IgD-negative memory B cell (primary cell): ENCODE data around the gene ANKRD11. TPM values are rescaled to one million over a fixed set of nuclear protein-coding genes. Genes with fewer than 3 reads are reported as not detected.
"Not testable (repeated sequence)": the region's sequence is repeated elsewhere in the genome, so short reads cannot be mapped to it uniquely, and the experiment has no call there.

Experiments used
- H3K27ac Mint-ChIP-seq, 3 donors: one replicate each; pipeline ENCODE4 v1.8.0; 2020 to 2022; ENCODE audit warnings: mild to moderate bottlenecking in 3 of 3, mixed read lengths in 3 of 3, moderate library complexity in 1 of 3
- H3K27me3 Mint-ChIP-seq: one replicate; pipeline ENCODE4 v1.8.0; 2021; ENCODE audit warnings: mixed read lengths
- H3K36me3 Mint-ChIP-seq: one replicate; pipeline ENCODE4 v1.8.0; 2020; ENCODE audit warnings: mild to moderate bottlenecking, mixed read lengths
- H3K4me1 Mint-ChIP-seq, 3 donors: one replicate each; pipeline ENCODE4 v1.8.0; 2020 to 2022; ENCODE audit warnings: mixed read lengths in 3 of 3, mild to moderate bottlenecking in 1 of 3
- H3K4me3 Mint-ChIP-seq, 4 donors: one replicate each; pipeline ENCODE4 v1.8.0; 2020 to 2022; ENCODE audit warnings: mild to moderate bottlenecking in 4 of 4, mixed read lengths in 4 of 4, moderate library complexity in 3 of 4
- H3K9me3 Mint-ChIP-seq, 3 donors: one replicate each; pipeline ENCODE4 v1.8.0; 2020 to 2021; ENCODE audit warnings: mixed read lengths in 3 of 3, mild to moderate bottlenecking in 1 of 3
- polyA plus RNA-seq: library from polyadenylated mRNA; unstranded; fragments of 300-500 nt; fragmentation: Illumina TruSeq; gene quantifications from one replicate; pipeline ENCODE4 v1.2.3, GENCODE V29; 2021

The ANKRD11 gene
- polyA plus RNA-seq, 1 donor from 2014 or later = 11.6 TPM

DNA sequence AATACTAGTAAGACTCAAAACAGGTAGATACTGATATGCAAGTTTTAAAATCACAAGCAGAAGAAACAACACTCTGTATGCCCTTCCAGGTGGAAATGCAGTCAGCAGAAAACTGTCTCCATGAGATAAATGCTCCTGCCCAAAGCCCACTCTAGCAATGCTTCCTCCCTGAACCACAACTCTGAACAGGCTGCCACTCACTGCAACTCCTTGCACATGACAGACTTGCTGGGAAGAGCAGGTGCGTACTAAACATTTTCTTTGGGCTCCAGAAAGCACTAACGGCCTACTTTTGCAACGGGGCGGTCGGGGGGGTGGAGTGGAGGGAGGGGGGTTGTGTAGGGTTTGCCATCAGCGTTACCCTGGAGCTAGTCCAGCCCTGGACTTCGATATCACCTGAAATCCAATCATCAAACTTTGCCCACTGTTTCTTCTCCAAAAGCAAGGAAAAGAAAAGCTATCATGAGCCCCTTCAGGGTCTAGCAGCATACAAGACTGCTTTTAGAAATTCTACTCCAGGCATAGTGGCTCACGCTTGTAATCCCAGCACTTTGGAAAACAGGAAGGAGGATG, 46.1 kb downstream of the ANKRD11 start:
- H3K9me3 Mint-ChIP-seq = no peaks in the 10 kb centered on the region
- peak overlapping the region in 1 of 4 donors; percentile 51 for H3K4me3 Mint-ChIP-seq
- H3K36me3 Mint-ChIP-seq = peaks cover 2% of the 10 kb centered on the region
- H3K4me1 Mint-ChIP-seq = peaks cover 48 to 70% (median 59%) of the 10 kb centered on the region in 3 donors
- H3K27me3 Mint-ChIP-seq = peaks cover 4% of the 10 kb centered on the region
- no peak overlapping the region for H3K27ac Mint-ChIP-seq

DNA sequence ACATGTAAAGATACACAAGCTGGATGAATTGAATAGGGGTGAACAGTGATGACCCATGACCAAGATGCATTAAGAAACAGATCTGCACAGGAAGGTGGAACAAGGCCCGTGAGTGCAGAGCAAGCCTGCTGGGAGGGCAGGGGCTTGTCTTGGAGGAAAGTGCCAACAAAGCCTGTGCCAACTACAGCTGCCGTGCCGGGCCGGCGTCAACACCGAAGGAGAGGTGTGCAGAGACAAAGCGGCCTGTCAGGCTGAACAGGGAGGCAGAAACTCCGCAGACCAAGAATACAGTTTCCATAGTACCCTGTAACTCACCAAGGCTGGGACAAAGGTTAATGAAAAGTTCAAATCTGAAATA, 46.7 kb downstream of the ANKRD11 start:
- no peak overlapping the region for H3K27ac Mint-ChIP-seq
- H3K9me3 Mint-ChIP-seq = no peaks in the 10 kb centered on the region
- H3K36me3 Mint-ChIP-seq = peaks cover 2% of the 10 kb centered on the region
- peak overlapping the region in 1 of 4 donors; percentile 51 for H3K4me3 Mint-ChIP-seq
- peaks cover 48 to 69% (median 61%) of the 10 kb centered on the region in 3 donors for H3K4me1 Mint-ChIP-seq
- H3K27me3 Mint-ChIP-seq = peaks cover 3% of the 10 kb centered on the region

DNA sequence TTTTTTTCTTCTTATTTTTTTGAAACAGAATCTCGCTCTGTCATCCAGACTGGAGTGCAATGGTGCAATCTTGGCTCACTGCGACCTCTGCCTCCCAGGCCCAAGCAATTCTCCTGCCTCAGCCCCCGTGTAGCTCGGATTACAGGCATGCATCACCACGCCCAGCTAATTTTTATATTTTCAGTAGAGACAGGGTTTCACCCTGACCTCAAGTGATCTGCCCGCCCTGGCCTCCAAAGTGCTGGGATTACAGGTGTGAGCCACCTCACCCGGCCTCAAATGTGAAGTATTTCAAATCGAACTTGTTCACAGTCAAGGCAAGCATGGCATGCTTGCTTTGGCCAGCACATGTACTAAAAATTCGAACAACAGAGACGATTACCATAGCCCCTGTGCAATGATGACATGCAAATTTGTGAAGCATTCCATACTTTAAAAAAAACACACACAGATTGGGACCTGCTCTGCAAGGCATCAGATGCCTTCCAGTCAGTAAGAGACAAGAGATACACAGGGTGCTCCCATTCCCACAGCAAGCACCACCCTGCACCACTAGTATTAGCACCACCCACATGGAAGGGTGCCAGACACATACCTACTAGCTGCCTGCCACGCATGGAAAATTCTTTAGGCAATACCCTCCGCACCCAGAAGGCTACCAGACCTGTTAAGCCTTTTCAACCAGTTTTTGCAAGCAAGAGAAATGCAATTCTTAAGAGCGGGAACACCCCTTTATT, 47.2 kb downstream of the ANKRD11 start:
- H3K27ac Mint-ChIP-seq = peak overlapping the region in 1 of 3 donors; percentile 51
- H3K36me3 Mint-ChIP-seq = peaks cover 2% of the 10 kb centered on the region
- peaks cover 2% of the 10 kb centered on the region for H3K27me3 Mint-ChIP-seq
- H3K4me3 Mint-ChIP-seq = peak overlapping the region in 1 of 4 donors; percentile 55
- H3K4me1 Mint-ChIP-seq = peaks cover 48 to 67% (median 59%) of the 10 kb centered on the region in 3 donors
- H3K9me3 Mint-ChIP-seq = no peaks in the 10 kb centered on the region

DNA sequence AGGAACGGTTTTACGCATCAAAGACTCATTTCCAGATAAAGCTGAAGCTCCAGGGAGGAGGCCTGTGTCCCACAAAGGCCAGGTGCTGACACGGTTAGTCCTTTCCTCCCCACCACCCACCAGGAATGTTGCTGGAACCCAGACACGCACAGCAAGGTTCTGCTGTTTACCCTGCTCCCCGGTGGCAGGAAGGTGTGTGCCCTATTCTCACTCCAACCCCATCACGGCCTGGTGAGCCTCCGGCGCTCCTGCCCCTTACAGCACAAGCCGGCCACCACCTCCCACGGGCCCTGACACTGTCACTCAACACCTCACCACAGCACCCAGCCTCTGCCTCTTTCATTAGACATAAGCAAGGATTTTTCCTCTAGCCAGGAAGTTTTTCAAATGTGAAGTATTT, 47.8 kb downstream of the ANKRD11 start:
- Mint-ChIP-seq H3K27me3 (peaks cover 2% of the 10 kb centered on the region), H3K4me1 (peaks cover 52 to 72% (median 61%) of the 10 kb centered on the region in 3 donors), H3K9me3 (no peaks in the 10 kb centered on the region), H3K4me3 (peak overlapping the region in 1 of 4 donors; percentile 49), H3K36me3 (peaks cover 2% of the 10 kb centered on the region), H3K27ac (peak overlapping the region in 1 of 3 donors; percentile 3)

DNA sequence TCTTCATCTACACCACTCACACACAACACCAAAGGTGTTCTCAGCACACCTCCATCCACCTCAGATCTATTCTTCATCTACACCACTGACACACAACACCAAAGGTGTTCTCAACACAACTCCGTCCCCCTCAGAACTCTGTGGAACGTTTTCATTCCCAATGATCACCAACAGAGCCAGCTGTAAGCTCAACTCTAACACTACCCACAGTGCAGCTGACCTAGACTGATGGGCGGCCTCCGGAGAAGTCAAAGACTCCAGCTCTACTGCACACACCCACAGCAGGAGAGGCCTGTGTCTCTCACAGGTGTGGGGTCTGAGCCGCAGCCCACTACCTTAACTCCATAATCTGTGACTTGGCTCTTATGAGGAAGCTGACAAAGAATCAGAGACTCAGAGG, 50.7 kb downstream of the ANKRD11 start:
- Mint-ChIP-seq H3K9me3 (no peaks in the 10 kb centered on the region), H3K27ac (peak overlapping the region in 1 of 3 donors; percentile 5), H3K36me3 (peaks cover 4% of the 10 kb centered on the region), H3K4me3 (no peak overlapping the region), H3K27me3 (no peaks in the 10 kb centered on the region), H3K4me1 (peaks cover 40 to 75% (median 59%) of the 10 kb centered on the region in 3 donors)

DNA sequence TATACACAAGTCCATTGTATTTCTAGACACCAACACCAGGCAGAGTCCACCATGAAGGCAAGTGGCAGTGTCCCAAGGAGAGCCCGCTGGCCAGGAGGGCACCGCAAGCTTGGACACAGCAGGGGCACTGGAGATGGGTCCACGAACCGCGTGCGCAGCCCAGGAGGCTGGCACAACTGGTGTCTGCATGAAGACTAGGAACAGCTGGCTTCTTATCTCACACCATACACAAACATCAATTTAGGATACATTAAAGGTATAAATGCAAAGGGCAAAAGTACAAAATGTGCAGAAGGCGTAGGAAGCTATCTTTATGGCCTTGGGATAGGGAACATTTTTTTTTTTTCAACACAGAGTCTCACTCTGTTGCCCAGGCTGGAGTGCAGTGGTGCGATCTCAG, 52.4 kb downstream of the ANKRD11 start:
- Mint-ChIP-seq H3K36me3 (peaks cover 4% of the 10 kb centered on the region), H3K4me3 (peak overlapping the region in 2 of 4 donors; percentile 67), H3K4me1 (peaks cover 33 to 66% (median 53%) of the 10 kb centered on the region in 3 donors), H3K9me3 (no peaks in the 10 kb centered on the region), H3K27me3 (no peaks in the 10 kb centered on the region), H3K27ac (peak overlapping the region in 2 of 3 donors; percentile 73)

DNA sequence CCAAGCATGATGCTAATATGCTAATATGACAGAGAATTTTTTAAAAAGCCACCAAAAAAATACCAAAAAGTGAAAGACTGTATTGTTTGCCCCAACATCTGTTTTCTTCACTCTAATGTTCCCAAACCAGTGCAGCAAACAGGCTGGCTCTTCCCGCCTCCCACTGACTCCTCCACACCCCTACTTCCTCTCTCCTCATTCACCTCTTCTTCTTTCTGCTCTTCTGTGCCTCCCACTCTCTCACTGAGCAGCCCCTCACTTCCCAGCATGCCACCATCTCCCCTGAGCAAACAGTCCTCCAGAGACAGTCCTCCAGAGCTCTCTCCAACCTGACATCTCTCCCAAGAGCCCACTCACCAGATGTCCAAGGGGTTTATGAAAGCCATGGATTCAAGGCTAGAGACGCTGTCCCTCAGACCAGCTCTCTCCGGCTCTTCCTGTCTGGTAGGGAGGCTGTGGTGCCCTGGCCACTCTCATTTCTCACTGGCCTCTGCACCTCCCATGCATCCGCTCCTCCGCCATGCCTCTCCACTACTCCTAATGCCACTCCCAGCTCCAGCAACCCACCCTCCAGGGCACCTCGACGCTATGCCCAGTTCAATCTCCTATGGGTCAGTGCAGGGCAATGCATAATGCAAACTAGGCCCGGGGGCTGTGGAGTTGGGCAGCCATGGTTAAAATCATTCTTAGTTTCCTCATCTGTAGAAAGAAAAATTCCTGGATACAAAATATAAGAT, 52.9 kb downstream of the ANKRD11 start:
- Mint-ChIP-seq H3K27me3 (no peaks in the 10 kb centered on the region), H3K27ac (peak overlapping the region; percentile 60 to 73 (median 73)), H3K4me1 (peaks cover 29 to 63% (median 48%) of the 10 kb centered on the region in 3 donors), H3K36me3 (peaks cover 4% of the 10 kb centered on the region), H3K9me3 (no peaks in the 10 kb centered on the region), H3K4me3 (peak overlapping the region in 3 of 4 donors; percentile 38 to 67 (median 66))

DNA sequence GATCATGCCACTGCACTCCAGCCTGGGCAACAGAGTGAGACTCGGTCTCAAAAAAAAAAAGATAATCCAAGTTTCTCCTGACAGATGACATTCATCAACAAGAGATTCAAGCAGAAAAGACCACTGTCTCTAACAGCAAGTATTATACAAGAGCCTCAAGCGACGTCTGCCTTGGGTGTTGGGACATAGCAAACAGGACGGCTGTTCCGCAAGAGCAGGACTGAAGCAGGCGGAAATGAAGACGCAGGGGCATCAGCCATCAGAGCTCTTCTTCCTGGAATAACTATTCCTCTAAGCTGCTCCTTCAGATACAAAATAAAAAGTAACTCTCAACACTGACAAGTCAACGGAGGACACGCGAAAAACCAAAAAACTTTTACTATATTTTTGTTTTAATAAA, 54.0 kb downstream of the ANKRD11 start:
- H3K27ac Mint-ChIP-seq = peak overlapping the region in 1 of 3 donors; percentile 84
- H3K4me1 Mint-ChIP-seq = peaks cover 21 to 57% (median 43%) of the 10 kb centered on the region in 3 donors
- no peaks in the 10 kb centered on the region for H3K27me3 Mint-ChIP-seq
- peaks cover 1% of the 10 kb centered on the region for H3K36me3 Mint-ChIP-seq
- peak overlapping the region in 2 of 4 donors; percentile 77 to 85 for H3K4me3 Mint-ChIP-seq
- H3K9me3 Mint-ChIP-seq = no peaks in the 10 kb centered on the region

DNA sequence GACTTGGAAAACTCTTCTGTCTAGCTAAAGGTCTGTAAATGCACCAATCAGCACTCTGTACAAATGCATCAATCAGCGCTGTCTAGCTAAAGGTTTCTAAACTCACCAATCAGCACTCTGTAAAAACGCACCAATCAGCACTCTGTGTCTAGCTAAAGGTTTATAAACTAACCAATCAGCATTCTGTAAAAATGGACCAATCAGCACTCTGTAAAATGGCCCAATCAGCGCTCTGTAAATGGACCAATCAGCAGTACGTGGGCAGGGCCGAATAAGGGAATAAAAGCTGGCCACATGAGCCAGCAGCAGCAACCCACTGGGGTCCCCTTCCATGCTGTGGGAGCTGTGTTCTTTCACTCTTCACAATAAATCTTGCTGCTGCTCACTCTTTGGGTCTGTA, 55.3 kb downstream of the ANKRD11 start:
- Mint-ChIP-seq H3K4me3 (peak overlapping the region in 3 of 4 donors; percentile 48 to 77 (median 71)), H3K27ac (peak overlapping the region; percentile 84 to 94 (median 93)), H3K4me1 (peaks cover 21 to 47% (median 34%) of the 10 kb centered on the region in 3 donors)
- not testable (repeated sequence) for H3K36me3 Mint-ChIP-seq, H3K9me3 Mint-ChIP-seq, H3K27me3 Mint-ChIP-seq

DNA sequence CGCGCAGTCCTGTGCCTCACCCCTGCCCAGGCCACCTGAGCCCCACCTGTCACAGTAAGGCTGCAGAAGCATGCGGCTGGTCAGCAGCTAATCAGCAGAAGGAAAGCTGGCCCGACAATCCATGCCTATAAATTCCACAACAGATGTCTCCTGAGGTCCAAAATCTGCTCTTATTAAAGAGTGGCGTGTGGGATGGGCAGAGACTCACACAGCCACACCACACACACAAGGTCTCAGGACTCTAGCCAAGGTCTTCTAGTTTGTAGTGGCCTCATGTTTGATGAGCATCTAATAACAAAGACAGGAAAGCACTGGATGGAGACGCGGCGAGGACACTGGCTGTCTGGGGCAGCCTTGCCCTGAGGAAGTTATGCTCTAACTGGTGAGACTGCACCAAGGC, 55.9 kb downstream of the ANKRD11 start:
- peak overlapping the region in 3 of 4 donors; percentile 16 to 67 (median 23) for H3K4me3 Mint-ChIP-seq
- no peaks in the 10 kb centered on the region for H3K27me3 Mint-ChIP-seq
- H3K4me1 Mint-ChIP-seq = peaks cover 21 to 41% (median 30%) of the 10 kb centered on the region in 3 donors
- H3K27ac Mint-ChIP-seq = peak overlapping the region; percentile 76 to 84 (median 80)
- H3K9me3 Mint-ChIP-seq = no peaks in the 10 kb centered on the region
- H3K36me3 Mint-ChIP-seq = peaks cover 3% of the 10 kb centered on the region

DNA sequence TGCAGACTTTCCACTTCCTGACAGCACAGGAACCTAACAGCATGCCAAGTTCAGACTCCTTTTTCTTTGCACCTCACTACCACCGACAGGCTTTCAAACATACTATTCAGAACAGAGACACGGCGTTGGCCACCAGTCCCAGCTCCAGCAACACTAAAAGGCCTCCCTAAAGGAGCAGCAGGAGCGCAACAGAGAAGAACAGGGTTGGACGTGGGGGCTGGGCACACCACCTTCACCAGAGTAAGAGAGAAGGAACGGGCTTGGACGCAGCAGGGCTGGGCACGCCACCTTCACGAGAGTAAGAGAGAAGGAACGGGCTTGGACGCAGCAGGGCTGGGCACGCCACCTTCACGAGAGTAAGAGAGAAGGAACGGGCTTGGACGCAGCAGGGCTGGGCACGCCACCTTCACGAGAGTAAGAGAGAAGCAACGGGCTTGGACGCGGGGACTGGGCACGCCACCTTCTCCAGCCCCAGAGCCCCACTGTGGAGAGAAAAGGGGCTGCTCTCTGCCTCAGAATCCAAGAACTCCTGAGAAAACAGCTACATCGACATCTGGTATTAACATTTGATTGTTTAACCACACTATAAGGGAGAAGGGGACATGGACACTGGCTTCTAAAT, 56.9 kb downstream of the ANKRD11 start:
- H3K27me3 Mint-ChIP-seq, H3K9me3 Mint-ChIP-seq, H3K36me3 Mint-ChIP-seq: not testable (repeated sequence)
- Mint-ChIP-seq H3K27ac (peak overlapping the region in 2 of 3 donors; percentile 6 to 76), H3K4me1 (peaks cover 21 to 36% (median 25%) of the 10 kb centered on the region in 3 donors), H3K4me3 (peak overlapping the region in 1 of 4 donors; percentile 18)

DNA sequence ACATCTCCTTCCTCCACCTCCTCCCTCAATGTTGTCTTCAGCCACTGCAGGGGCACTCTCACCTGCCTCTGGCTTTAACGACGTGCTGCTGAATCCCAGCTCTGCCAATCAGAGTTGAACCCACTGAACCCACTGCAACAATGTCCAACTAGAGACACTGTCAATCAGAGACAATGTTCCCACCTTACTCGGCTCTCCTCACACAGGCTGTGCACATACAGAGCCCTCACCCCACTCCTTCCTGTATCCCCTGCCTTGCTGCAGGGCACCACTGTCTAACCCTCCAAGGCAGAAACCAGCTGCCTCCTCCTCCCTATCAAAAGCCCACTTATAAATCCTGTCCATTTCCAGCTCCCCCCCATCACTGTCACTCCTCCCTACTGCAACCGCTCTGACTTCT, 58.7 kb downstream of the ANKRD11 start:
- Mint-ChIP-seq H3K4me1 (peaks cover 20 to 27% (median 25%) of the 10 kb centered on the region in 3 donors), H3K4me3 (no peak overlapping the region), H3K27ac (no peak overlapping the region), H3K9me3 (no peaks in the 10 kb centered on the region), H3K27me3 (no peaks in the 10 kb centered on the region), H3K36me3 (peaks cover 3% of the 10 kb centered on the region)

DNA sequence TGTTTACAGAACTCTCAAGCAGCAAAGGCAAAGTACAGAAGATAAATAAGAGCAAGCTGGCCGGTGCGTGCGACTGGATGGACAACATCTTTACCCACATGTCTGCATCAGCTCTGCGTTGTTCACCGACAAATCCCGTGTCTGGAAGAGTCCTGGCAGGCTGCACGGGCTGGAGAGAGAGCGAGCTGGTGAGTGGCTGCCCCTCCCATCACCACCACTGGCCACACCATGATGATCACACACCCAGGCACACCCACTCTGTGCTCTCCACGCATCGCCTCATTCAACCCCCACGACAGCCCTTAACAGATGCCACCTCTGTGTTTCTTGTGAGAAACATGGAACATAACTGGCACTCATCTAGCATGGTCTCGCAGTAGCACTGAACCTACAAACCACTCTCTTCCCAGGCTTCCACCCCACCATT, 59.2 kb downstream of the ANKRD11 start:
- H3K9me3 Mint-ChIP-seq = no peaks in the 10 kb centered on the region
- peaks cover 24 to 29% (median 27%) of the 10 kb centered on the region in 3 donors for H3K4me1 Mint-ChIP-seq
- H3K36me3 Mint-ChIP-seq = peaks cover 4% of the 10 kb centered on the region
- H3K27me3 Mint-ChIP-seq = no peaks in the 10 kb centered on the region
- no peak overlapping the region for H3K27ac Mint-ChIP-seq
- H3K4me3 Mint-ChIP-seq = no peak overlapping the region

DNA sequence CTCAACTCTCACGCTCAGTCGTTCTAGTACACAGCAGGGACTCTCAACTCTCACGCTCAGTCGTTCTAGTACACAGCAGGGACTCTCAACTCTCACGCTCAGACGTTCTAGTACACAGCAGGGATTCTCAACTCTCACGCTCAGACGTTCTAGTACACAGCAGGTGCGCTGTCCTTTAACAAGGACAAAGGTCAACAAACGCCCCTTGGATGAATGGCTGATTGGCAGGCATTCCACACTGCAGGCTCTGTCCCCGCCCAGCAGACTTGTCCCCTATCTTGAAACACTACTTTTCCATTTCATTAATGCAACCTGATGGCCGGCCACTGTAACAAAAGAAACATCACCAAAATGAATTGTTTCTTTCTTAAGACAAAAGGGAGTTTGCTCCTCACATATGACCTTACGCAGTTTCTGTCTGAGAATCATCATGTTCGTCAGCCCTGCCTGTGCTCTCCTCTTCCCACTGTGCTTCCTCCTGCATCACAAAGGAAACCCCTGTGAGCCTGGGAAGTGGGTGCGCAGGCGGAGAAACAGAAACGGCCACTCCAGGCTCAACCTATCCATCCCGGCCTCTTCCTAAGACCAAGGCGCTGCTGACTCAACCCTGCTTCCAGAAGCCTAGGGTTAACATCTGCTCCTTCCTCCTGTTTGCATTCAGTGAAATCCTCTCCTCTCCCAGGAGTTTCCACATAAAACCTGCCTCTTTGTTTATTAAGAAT, 59.8 kb downstream of the ANKRD11 start:
- no peak overlapping the region for H3K4me3 Mint-ChIP-seq
- H3K36me3 Mint-ChIP-seq = peaks cover 3% of the 10 kb centered on the region
- H3K27me3 Mint-ChIP-seq = no peaks in the 10 kb centered on the region
- peak overlapping the region in 1 of 3 donors; percentile 81 for H3K27ac Mint-ChIP-seq
- H3K9me3 Mint-ChIP-seq = no peaks in the 10 kb centered on the region
- peaks cover 26 to 32% (median 29%) of the 10 kb centered on the region in 3 donors for H3K4me1 Mint-ChIP-seq
